GM18520 (cell line): ENCODE results near the gene PFKFB1.

Experiments used
- ATAC-seq: cut with Tn5 transposase; IDR thresholded peaks from one replicate; pipeline ENCODE4 v1.9.1; 2021; ENCODE audit not compliant: unreplicated experiment

Gene PFKFB1

GRCh38 chrX:54928876-54929275 is 65.1 kb downstream of the PFKFB1 start:
- no peak for ATAC-seq

- ATAC-seq = no peak
Measured at GRCh38 chrX:54926978-54927377, 67.0 kb downstream of the PFKFB1 start.

- no peak for ATAC-seq
Measured at GRCh38 chrX:54923376-54923775, 70.6 kb downstream of the PFKFB1 start.

- ATAC-seq = no peak
Measured at GRCh38 chrX:54922547-54922946, 71.4 kb downstream of the PFKFB1 start.

GRCh38 chrX:54921427-54922021 is 72.5 kb downstream of the PFKFB1 start:
- no peak for ATAC-seq

- no peak for ATAC-seq
Measured at GRCh38 chrX:54920610-54921426, 73.2 kb downstream of the PFKFB1 start, which contains the start of gene TRO. Gene TRO (plus strand): TSS chrX:54920824. CDS start chrX:54922247, 1,423 bp downstream.

- no peak for ATAC-seq
Measured at GRCh38 chrX:54909941-54910340, 84.0 kb downstream of the PFKFB1 start.

- no peak for ATAC-seq
Measured at GRCh38 chrX:54894159-54894558, 99.8 kb downstream of the PFKFB1 start.

- no peak for ATAC-seq
Measured at GRCh38 chrX:54891573-54891972, 102.4 kb downstream of the PFKFB1 start.

GRCh38 chrX:54885740-54886139 is 108.2 kb downstream of the PFKFB1 start:
- no peak for ATAC-seq
